Fibroblast of villous mesenchyme (primary cell): Measurements from ENCODE around the gene FXYD5. TPM values are rescaled to one million over a fixed set of nuclear protein-coding genes. Genes with fewer than 3 reads are reported as not detected.

Experiments used
- DNase-seq: peaks from one replicate; pipeline ENCODE4 v3.0.0-alpha.2; 2010; ENCODE audit warnings: low read depth
- H3K4me3 ChIP-seq: 2 replicates; pipeline ENCODE4 v1.5.1; 2011; ENCODE audit warnings: low read depth, mild to moderate bottlenecking, low read length
- total RNA-seq: library from RNA; depleted of rRNA; stranded (reverse); fragments of >200 nt; gene quantifications from 2 replicates; pipeline ENCODE4 v1.2.3, GENCODE V29; 2012
- TF ChIP-seq, protein P1 (sequence below): IDR thresholded peaks from 2 replicates; pipeline ENCODE4 v1.5.1; 2012; ENCODE audit warnings: low read depth, mild to moderate bottlenecking, low read length; ENCODE audit not compliant: insufficient read depth

Gene FXYD5
- total RNA-seq, 1 donor: 20.3 TPM

- DNase-seq: no peak
- TF ChIP-seq, protein P1, sequence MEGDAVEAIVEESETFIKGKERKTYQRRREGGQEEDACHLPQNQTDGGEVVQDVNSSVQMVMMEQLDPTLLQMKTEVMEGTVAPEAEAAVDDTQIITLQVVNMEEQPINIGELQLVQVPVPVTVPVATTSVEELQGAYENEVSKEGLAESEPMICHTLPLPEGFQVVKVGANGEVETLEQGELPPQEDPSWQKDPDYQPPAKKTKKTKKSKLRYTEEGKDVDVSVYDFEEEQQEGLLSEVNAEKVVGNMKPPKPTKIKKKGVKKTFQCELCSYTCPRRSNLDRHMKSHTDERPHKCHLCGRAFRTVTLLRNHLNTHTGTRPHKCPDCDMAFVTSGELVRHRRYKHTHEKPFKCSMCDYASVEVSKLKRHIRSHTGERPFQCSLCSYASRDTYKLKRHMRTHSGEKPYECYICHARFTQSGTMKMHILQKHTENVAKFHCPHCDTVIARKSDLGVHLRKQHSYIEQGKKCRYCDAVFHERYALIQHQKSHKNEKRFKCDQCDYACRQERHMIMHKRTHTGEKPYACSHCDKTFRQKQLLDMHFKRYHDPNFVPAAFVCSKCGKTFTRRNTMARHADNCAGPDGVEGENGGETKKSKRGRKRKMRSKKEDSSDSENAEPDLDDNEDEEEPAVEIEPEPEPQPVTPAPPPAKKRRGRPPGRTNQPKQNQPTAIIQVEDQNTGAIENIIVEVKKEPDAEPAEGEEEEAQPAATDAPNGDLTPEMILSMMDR: no peak
- no peak overlapping the region for H3K4me3 ChIP-seq
Measured at GRCh38 chr19:35164418-35164817, 9.9 kb downstream of the FXYD5 start.

- TF ChIP-seq, protein P1: no peak
- H3K4me3 ChIP-seq: no peak overlapping the region
- DNase-seq: no peak
Measured at GRCh38 chr19:35165200-35166058, 10.9 kb downstream of the FXYD5 start.

DNA sequence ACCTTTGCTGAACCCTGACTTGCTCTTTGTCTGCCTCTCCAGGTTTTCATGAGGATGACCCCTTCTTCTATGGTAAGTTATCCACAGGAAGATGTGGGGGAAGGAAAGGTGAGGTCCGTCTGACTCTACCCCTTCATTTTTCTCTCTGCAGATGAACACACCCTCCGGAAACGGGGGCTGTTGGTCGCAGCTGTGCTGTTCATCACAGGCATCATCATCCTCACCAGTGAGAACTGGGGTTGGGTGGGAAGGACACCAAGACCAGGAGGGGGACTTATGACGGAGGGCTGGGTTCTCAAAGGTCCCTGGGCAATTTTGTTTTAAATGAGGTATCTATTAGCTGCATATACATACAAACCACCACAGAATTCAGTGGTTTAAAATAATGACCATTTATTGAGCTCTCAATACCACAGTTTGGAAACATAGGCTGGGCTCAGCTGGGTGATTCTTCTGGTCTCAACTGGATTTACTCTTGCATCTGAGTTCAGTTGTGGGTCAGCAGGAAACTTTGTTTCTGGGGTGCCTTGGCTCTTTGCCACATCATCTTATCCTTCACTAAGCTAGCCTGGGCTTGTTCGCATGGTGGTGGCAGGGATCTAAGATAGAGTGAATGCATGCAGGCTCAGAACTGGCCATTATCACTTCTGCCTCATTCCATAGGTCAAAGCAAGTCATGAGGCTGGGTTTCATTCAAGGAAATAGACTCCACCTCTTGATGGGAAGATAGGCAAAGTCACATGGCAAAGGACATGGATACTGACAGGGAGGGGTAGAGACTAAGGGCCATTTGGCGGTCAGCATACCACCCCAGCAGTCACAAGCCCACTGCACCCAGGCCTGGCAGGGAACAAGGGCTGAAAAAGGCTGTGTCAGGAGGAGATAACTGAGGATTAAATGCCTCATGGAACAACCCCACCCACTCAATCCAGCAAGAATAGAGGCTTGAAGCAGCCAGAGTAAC lies 11.8 kb downstream of the FXYD5 start:
- no peak for DNase-seq
- TF ChIP-seq, protein P1: no peak
- no peak overlapping the region for H3K4me3 ChIP-seq

DNA sequence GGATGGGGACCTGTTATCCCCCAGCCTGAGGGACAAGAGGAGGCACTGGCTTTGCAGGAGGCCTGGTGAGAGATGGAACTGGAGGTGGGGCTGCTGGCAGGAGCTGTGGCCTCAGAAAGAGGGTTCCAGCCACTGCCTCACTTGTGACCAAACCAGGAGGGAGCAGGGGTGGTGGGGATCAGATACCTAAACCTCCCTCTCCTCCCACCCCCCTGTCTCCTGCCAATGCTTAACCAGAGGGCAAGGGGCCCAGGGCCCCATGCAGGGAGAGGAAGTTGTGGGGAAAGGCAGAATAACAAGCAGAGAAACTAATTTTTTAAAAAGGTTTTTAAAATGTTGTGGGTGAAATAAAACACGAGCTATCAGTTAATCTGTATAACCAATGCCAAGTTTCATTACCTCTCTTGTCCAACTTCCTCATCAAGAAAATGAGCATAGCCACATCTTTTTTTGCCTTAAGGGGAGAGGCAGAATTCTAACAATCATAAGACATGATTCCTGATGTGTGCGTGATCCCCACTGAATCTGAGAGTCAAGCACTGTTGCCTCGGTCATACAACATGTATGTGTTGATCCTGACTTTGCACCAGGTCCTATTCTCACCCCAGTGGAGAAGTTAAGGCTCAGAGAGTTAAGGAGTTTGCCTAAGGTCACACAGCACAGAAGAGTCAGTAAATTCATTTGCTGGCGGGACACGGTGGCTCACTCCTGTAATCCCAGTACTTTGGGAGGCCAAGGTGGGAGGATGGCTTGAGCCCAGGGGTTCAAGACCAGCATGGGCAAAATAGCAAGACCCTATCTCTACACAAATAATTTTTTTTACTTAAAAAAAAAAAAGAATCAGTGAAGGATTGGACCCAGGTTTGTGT lies 12.9 kb downstream of the FXYD5 start:
- no peak overlapping the region for H3K4me3 ChIP-seq
- no peak for DNase-seq
- TF ChIP-seq, protein P1: no peak

GRCh38 chr19:35168196-35168595 lies 13.7 kb downstream of the FXYD5 start:
- TF ChIP-seq, protein P1: no peak
- no peak overlapping the region for H3K4me3 ChIP-seq
- no peak for DNase-seq

DNA sequence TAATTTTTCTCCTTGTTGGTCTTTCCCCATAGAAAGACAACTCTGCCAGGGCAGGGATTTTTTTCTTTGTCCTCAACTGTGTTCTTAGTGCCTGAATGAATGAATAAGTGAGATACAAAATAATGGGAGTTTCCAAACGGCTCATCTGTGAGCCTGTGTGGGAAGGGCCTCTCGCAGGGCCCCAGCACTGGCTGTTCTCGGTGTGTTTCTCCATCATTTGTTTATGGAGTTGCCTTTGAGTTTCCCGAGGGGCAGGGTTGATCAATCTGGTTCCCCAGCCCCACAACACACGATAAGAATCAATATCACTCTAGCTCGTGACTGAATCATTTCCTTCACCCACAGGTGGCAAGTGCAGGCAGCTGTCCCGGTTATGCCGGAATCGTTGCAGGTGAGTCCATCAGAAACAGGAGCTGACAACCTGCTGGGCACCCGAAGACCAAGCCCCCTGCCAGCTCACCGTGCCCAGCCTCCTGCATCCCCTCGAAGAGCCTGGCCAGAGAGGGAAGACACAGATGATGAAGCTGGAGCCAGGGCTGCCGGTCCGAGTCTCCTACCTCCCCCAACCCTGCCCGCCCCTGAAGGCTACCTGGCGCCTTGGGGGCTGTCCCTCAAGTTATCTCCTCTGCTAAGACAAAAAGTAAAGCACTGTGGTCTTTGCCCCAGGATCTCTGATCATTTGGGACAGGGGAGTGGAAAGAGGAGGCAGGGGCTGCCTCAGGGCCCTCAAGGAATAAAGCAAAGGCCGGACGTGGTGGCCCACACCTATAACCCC lies 14.9 kb downstream of the FXYD5 start:
- DNase-seq: no peak
- TF ChIP-seq, protein P1: no peak
- no peak overlapping the region for H3K4me3 ChIP-seq
